GM11168 (cell line): ENCODE measurements around the gene CA6.
"Not testable (repeated sequence)": the region's sequence is repeated elsewhere in the genome, so short reads cannot be mapped to it uniquely, and the experiment has no call there.

Experiments used
- in situ Hi-C: fragments of 300-500 bp; cut with MboI; formaldehyde crosslinking; loops from one replicate; pipeline ENCODE4 v1.12.0; 2022; ENCODE audit warnings: low sequenced_read_pairs; ENCODE audit not compliant: unreplicated experiment

CA6 gene

DNA sequence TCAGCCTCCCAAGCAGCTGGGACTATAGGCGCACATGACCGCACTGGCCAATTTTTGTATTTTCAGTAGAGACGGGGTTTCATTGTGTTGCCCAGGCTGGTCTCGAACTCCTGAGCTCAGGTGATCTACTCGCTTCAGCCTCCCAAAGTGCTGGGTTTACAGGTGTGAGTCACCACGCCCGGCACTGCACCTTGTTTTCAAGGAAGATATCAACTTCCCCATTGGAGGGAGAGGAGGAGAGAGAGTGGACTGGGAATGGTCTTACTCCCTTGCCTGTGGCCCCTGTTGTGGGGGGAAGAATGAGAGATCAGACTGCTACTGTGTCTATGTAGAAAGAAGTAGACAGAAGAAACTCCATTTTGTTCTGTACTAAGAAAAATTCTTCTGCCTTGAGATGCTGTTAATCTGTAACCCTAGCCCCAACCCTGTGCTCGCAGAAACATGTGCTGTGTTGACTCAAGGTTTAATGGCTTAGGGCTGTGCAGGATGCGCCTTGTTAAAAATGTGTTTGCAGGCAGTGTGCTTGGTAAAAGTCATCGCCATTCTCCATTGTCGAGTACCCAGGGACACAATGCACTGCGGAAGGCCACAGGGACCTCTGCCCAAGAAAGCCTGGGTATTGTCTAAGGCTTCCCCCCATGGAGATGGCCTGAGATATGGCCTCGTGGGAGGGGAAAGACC lies 56.0 kb downstream of the CA6 start:
- in situ Hi-C loops = not testable (repeated sequence)

DNA sequence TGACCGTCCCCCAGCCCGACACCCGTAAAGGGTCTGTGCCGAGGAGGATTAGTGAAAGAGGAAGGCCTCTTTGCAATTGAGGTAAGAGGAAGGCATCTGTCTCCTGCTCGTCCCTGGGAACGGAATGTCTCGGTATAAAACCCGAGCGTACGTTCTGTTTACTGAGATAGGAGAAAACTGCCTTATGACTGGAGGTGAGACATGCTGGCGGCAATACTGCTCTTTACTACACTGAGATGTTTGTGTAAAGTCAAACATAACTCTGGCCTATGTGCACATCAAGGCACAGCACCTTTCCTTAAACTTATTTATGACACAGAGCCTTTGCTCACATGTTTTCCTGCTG lies 56.5 kb downstream of the CA6 start:
- in situ Hi-C loops = not testable (repeated sequence)

DNA sequence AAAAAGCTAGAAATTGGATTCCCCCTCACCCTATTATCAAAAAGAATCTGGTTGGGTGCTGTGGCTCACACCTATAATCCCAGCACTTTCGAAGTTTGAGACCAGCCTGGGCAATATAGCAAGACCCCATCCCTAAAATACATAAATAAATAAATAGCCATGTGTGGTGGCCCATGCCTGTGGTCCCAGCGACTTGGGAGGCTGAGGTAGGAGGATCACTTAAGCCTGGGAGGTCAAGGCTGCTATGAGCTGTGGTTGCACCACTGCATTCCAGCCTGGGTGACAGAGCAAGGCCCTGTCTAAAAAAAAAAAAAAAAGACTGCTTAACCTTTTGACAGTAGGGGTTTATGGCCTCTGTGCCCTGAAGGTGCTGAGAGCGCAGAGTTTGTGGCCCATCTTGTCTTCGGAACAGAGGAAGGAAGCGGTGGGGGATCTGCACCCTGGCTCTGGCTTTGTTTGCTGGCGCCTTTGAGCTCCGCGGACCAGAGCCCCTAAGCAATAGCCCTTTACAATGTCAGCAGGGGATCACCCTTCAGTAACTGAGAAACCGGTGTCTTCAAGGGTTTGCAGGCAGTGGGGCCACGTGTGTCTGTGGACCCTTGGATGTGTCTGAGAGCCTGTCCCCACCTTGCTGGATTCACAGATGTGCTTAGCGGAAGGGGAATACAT lies 58.5 kb downstream of the CA6 start:
- in situ Hi-C loops = no loop called here

DNA sequence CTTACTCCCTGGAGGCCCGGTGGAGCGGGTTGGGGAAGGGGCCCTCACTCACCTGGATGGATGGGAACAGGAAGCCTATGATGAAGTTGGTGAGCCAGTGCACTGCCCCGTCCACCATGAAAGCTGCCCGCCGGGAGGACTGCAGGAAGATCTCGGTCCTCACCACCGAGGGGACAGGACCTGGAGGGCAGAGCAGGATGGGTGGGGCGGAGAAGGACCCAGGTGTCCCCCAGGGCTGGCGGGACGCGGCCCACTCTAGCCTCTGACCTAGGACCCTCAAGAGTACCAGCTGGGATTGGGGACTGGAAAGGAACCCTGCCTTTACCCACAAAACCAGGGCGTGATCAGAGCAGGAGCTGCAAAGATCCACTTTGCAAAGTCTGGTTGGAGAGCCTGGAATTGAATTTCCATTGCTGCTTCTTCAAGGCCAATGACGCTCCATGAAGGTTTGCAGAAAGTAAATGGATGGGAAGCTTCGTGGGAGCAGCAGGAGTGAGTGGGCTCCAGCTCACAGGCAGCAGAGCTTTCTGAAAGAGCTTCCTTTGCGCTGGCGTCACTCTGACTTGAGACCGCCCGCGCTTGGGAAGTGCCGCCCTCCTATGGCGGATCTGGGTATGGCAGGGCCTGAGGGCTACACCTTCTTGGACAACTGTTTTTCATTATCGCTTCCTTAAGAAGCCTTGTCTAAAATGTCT lies 59.2 kb downstream of the CA6 start:
- in situ Hi-C loops = no loop called here

DNA sequence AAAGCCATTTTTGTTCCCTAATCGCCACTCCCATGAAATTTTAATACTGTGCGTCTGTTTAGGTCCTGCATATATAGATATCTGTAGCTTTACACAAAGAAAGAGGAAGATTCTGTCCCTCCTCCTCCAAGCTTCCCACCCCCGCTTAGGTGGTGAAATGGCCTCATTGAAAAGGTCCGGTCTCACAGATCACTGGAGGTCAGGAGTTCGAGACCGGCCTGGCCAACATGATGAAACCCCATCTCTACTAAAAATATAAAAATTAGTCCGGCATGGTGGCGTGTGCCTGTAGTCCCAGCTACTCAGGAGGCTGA lies 59.7 kb downstream of the CA6 start:
- in situ Hi-C loops = no loop called here

DNA sequence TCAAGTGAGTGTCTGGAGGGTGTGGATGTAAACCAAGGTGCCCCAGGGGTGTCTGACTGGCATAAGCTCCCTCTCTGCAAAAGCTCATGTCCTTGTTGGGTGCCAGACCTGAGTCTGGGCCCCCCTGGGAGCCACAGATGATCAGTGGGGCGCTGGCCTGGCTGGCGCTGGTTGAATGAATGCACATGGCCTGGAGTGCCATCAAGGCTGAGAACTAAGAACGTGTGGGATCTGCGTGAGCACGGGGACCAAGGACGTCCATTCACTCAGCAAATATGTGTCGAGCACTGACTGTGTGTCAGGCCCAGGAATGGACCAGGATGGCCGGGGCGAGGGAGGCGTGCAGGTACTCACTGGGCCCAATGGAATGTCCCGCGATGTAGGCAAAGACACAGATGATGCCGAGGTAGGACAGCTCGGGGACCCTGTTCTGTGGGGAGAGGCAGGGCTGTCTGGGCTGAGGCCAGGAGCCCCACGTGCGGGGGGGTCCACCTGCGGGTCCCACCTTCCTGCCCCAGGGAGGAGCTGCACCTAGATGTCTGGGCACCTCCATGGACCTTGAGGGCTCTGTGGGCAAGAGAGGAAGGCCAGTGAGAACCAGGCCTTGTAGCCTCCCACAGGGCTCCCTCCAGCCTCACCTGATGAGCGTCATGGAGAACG lies 61.4 kb downstream of the CA6 start:
- in situ Hi-C loops = no loop called here

DNA sequence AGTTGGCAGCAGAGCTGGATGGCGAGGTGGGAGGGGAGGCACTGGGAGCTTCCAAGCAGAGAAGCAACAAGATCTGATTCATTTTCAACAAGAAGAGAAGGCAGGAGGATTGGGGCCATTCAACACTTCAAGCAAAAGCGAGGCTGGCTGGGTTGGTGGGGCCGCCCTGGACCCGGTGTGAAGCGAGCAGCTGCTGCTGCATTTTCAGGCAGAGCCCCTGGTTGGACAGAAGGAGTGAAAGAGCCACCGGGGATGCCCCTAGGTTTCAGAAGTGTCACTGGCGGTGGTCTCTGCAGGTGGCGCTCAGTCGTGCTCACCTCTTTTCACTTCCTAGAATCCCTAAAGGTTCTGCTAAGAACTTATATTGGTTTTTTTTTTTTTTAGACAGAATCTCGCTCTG lies 62.6 kb downstream of the CA6 start:
- in situ Hi-C loops = no loop called here

DNA sequence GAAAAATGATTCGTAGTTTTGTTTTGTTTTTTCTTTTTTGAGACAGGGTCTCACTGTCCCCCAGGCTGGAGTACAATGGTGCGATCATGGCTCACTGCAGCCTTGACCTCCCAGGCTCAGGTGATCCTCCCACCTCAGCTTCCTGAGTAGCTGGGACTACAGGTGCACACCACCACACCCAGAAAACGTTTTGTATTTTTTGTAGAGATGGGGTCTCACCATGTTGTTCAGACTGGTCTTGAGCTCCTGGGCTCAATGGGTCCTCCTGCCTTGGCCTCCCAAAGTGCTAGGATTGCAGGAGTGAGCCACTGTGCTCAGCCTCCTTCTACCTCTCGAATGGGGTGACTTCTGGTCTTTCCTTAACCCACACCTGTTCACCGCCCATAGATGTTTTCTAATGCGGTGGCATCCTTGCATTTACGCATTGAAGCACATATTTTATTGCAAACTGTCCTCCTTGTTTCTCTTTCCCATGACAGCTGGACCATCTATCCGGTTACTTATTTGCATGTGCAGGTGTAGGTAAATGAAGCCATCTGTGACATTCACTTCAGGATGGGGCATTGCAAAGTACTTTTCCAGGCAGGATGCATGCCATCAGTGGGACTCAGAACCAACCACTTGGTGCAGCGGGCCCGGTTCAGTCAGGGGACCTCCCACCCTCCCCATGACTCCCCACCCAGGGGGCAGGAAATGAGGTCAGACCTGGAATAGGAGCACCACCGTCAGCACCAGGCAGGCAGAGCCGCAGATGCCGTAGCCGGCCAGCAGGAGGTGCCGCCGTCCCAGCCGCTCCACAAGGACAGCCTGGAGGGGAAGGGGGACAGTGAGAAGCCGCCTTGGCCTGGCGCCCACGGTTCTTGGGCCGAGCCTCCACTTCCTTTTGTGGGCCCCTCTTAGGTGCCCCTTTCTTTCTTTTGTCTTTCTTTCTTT lies 64.0 kb downstream of the CA6 start:
- in situ Hi-C loops = no loop called here

DNA sequence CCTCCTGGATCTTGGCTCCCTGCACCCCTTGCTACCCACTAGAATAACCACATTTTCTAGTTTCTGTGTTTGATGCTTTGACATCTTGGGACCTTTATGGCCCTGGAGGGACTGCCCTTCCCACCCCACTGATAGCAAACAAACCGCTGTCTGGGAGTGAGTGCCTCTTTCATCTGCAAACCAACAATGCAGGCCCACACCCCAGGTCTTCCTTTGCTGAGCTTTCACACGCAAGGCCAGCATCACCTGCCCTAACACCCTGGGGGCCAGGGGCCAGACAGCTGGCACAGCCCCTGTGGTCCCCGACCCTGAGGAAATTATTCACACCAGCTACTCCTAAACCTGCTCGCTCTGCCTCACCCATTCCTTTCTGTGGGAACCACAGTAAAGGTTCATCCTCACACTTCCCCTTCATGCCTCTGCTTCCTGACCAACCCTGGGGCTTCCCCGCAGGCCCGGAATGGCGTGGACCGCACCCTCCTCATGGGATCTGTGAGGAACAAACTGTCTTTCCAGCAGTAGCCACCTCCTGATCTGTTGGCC lies 65.2 kb downstream of the CA6 start:
- in situ Hi-C loops = no loop called here

DNA sequence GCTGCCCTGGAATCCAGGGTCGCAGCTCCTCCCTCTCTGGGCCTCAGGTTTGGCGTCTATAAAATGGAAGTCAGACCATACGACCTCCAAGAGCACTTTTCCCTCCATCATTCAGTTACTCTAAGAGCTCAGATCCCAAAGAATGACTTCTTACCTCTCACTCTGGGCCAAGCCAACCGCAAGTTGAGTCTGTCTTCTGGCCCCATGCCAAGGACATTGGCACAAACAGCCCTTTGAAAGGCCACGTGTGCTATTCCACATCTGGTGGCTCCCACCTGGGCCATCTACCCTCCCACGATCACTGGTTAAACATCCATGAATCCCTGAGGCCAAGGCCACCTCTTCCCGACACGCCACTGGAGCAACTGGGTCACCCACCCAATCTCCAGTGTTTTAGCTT lies 68.2 kb downstream of the CA6 start:
- in situ Hi-C loops = no loop called here

DNA sequence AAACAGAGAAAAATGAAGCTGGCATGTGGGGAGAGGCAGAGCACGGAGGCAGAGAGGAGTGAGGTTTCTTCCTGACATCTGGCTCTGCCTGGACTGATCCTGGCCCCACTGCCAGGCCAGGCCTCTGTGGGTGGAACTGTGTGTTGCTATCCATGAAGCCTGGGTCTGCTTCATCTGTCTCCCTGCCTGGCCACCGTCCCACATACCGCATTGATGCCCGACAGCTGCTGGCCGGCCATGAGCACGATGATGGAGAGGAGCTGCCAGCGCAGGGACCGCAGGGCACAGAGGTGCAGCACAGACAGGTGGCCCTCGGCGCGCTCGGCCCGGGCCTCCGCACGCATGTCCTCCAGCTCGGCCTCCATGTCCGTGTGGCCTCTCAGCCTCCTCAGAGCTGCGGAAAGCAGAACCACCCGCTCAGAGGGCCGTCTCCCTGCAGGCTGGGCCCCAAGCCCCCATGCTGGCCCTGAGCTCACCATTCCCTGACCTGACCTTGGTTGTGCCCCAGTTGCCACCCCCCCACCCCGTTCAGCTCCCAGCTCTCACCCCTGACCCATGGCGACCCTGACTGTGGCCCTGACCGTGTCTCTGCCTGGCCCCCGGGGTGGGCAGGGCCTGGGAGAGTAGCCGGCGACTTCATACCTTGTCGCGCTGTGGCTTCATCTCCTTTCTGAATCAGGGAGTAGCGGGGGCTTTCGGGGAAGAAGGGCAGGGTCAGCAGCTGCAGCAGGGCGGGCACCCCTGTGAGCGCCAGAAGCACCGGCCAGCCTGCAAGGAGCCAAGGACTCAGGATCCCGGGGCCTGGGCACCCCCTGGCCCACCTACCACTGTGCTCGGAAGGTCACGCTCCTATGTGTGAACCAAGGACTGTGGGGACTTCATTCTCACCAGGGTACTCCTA lies 69.1 kb downstream of the CA6 start:
- in situ Hi-C loops = loop anchor here (5.0 kb wide), 1 partner anchor 93 kb away; no protein-coding TSS in a partner anchor

DNA sequence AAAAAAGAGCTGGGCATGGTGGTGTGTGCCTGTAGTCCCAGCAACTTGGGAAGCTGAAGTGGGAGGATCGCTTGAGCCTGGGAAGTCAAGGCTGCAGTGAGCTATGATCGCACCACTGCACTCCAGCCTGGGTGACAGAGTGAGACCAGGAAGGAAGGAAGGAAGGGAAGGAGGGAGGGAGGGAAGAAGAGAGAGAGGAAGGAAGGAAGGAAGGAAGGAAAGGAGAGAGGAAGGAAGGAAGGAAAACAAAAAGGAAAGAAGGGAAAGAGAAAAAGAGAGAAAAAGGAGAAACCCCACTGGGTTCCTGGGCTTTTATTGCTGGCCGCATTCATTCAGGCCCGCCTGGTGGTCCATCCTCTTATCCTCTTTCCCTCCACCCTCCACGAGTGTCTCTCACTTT lies 70.8 kb downstream of the CA6 start:
- in situ Hi-C loops = loop anchor here (5.0 kb wide), 1 partner anchor 91 kb away; no protein-coding TSS in a partner anchor

DNA sequence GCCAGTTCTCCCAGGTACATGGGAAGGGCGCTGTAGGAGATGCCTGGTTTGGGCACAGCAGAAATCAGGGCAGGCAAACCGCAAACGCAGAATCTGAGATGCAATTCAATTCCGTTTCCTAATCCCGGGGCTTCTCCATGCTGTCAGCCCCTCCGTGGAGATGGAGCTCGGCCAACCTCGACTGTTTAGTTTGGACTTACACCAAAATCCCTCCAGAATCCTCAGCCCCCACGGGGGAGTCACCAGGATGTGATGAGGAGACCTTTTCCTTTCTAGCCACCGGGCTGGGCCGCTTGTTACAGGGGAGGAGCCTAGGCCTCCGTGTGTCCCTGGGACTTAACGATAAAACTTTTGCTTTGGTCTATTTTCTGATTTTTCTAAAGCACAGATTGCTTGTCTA lies 72.7 kb downstream of the CA6 start:
- in situ Hi-C loops = loop anchor here (5.0 kb wide), 1 partner anchor 89 kb away; no protein-coding TSS in a partner anchor

DNA sequence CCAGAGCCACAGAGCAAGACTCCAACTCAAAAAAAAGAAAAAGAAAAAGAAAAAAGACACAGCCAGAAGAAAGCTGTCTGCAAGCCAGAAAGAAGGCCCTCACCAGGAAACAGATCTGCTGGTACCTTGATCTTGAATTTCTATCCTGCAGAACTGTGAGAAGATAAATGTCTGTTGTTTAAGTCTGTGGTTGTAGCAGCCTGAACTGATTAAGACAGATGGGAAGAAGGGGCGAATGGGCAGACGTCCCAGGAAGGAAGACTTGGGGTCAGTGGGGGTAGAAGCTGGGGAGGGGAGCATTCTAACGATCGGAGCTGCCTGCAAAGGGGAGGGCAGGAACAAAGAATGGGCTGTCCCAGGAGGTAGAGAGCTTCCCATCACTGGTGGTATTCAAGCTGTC lies 74.2 kb downstream of the CA6 start:
- in situ Hi-C loops = loop anchor here (5.0 kb wide), 1 partner anchor 87 kb away; no protein-coding TSS in a partner anchor

DNA sequence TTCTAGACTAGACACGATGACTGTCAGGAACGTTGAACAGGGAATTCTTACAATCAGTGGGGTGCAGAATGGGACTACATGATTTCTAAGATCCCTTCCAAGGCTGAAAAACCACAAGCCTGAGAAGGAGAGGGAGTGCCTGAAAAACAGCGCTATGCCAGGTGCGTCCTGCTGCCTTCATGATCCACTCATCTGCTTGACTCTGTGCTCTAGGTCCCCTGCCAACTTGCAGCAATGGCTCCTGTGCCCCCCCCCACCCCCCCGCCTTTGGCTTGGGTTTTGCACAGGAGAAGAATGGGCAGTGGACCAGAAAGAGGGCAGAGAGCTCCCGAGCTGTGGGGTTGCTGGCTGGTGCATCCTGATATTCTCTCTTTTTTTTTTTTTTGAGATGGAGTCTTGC lies 74.6 kb downstream of the CA6 start:
- in situ Hi-C loops = no loop called here

DNA sequence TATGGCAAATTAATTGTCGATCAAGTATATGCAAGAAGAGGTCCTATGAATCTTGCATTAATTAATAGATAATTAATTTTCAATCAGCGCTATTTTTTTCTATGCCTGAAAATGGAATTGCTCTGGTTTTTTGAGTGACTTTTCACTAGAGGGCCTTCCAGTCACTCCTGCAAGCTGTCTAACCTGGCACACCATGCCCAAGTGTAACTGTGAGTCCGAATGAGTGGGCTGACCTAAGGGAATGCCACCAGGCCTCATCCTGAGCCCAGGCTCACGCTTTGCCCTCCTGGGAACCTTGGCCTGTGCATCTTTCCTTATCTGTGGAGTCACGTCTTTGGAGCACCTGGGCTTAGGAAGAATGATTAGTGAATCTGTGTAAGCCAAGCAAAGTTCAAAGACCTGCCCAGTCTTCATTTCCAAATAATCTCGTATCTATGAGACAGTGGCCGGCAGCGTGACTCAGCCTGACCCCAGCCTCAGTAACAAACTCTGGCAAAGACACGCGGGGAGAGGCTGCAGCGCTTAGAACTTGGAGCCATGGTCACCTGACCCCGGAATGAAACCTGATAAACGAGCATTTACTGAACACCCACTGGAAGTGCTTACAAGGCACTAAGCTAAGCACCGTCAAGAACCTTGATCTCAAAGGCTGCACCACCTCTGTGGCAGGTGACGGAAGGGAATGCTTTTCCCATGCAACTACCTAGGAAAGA lies 76.5 kb downstream of the CA6 start:
- in situ Hi-C loops = not testable (repeated sequence)

DNA sequence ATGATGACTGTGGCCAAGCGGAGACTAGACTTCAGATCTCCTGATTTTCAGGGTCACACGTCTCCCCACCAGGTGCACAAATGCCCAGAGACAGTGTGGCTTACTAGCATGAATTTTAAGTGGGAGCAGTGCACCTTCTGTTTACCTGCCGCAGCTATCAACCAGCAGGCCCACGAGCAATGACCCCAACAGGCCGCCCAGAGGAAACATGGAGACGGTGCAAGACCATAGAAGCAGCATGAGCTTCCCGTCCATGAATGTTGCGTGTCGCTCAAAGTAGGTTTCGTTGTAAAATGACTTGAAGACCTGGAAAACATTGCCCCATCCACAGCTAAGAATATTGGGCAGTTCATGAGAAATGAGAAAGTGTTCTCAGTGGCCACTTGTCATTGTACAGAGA lies 77.1 kb downstream of the CA6 start:
- in situ Hi-C loops = no loop called here
